CD4-positive, alpha-beta T cell (primary cell): ENCODE measurements around the gene PLSCR1. TPM values are rescaled to one million over a fixed set of nuclear protein-coding genes. Genes with fewer than 3 reads are reported as not detected.

Source experiments
- ATAC-seq: fragments of 200-7000 bp; cut with Tn5 transposase; one replicate; pipeline ENCODE4 v1.10.0; 2022; ENCODE audit warnings: mild to moderate bottlenecking; ENCODE audit not compliant: poor library complexity
- CTCF ChIA-PET: fragments of 350-600 bp; sonication (Branson Sonifier 250); formaldehyde crosslinking; loops from one replicate; lab custom pipeline; 2021; ENCODE audit warnings: antibody characterized with exemption, inconsistent platforms; lab: Charles Lee
- POLR2A ChIA-PET: fragments of 350-600 bp; sonication (Branson Sonifier 250); formaldehyde crosslinking; loops from one replicate; lab custom pipeline; 2021; ENCODE audit warnings: antibody characterized with exemption, inconsistent platforms; lab: Charles Lee
- DNase-seq, 14 experiments: peaks; one replicate each; pipeline ENCODE4 v3.0.0-alpha.2; 2013 to 2020; ENCODE audit warnings: mixed read lengths in 2 of 14
- H3K27ac ChIP-seq, 2 donors: one replicate each; pipeline versions ENCODE4 v1.5.1 to v1.7.0; 2013; ENCODE audit warnings: low read length in 2 of 2, low read depth in 1 of 2, mild to moderate bottlenecking in 1 of 2
- H3K27me3 ChIP-seq, 2 experiments: 1 replicate in 1 of 2; 2 replicates in 1 of 2; pipeline versions ENCODE4 v1.6.1 to v1.7.0; 2013; ENCODE audit warnings: low read length in 2 of 2, control low read depth in 1 of 2, mild to moderate bottlenecking in 1 of 2, moderate library complexity in 1 of 2; ENCODE audit not compliant: insufficient read depth in 2 of 2, control insufficient read depth in 1 of 2
- H3K36me3 ChIP-seq: one replicate; pipeline ENCODE4 v1.6.1; 2013; ENCODE audit warnings: low read length, control low read depth; ENCODE audit not compliant: insufficient read depth
- H3K4me1 ChIP-seq: one replicate; pipeline ENCODE4 v1.6.1; 2013; ENCODE audit warnings: low read length, control low read depth; ENCODE audit not compliant: insufficient read depth
- H3K4me3 ChIP-seq: one replicate; pipeline ENCODE4 v1.5.1; 2013; ENCODE audit warnings: mild to moderate bottlenecking, low read length, moderate library complexity
- H3K9me3 ChIP-seq, 2 experiments: 1 replicate in 1 of 2; 2 replicates in 1 of 2; pipeline versions ENCODE4 v1.6.1 to v1.7.0; 2013; ENCODE audit warnings: low read length in 2 of 2, mild to moderate bottlenecking in 2 of 2, control low read depth in 1 of 2, moderate library complexity in 1 of 2; ENCODE audit not compliant: control insufficient read depth in 1 of 2, insufficient read depth in 1 of 2
- H3K27ac Mint-ChIP-seq: one replicate; pipeline ENCODE4 v1.8.0; 2020; ENCODE audit warnings: mixed read lengths
- H3K27me3 Mint-ChIP-seq: one replicate; pipeline ENCODE4 v1.8.0; 2021; ENCODE audit warnings: mixed read lengths
- H3K36me3 Mint-ChIP-seq: one replicate; pipeline ENCODE4 v1.8.0; 2021; ENCODE audit warnings: low read depth, mixed read lengths
- H3K4me1 Mint-ChIP-seq: one replicate; pipeline ENCODE4 v1.8.0; 2021; ENCODE audit warnings: low read depth, mixed read lengths
- H3K4me3 Mint-ChIP-seq: one replicate; pipeline ENCODE4 v1.8.0; 2020; ENCODE audit warnings: mild to moderate bottlenecking, mixed read lengths
- H3K9me3 Mint-ChIP-seq: one replicate; pipeline ENCODE4 v1.8.0; 2020; ENCODE audit warnings: mixed read lengths
- intact Hi-C, 2 experiments: fragments of 100-400 bp; cut with DNase I in 1 of 2; cut with micrococcal nuclease in 1 of 2; formaldehyde crosslinking; loops; one replicate each; pipeline versions ENCODE4 v1.15.1 to v1.9.0; 2023 to 2025; cut with DNase I, micrococcal nuclease
- total RNA-seq, 174 experiments: library from RNA in 2 of 174; stranded (reverse) in 2 of 174; gene quantifications; one replicate each; pipeline ENCODE4 v1.2.3 and lab custom pipeline; 2021 to 2026
- TF ChIP-seq, protein P1 (sequence below): fragments of 200-600 bp; IDR thresholded peaks from one replicate; pipeline ENCODE4 v1.8.0; 2022; ENCODE audit warnings: antibody characterized with exemption, mild to moderate bottlenecking

The PLSCR1 gene
- total RNA-seq, 2 experiments from 2014 or later: 8.2 to 8.3 TPM

DNA sequence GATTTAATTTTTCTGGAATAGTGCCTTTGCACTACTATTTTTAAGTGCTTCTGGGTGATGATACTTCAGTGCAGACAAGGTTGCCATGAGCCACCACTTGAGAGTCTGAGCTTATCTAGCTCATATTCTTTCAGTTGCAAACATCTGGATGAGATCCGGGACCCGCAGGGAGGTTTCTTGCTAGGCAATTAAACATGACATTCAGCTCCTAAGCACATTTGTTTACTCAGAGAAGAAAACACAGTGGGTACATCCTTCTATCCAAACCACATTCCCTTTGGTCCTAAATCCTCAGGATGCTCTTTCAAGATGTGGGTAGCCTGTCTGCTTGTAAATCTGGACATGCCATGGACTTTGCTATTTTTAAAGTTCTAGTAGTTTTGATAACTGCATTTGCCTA lies 12.0 kb downstream of the PLSCR1 start:
- Histone ChIP-seq H3K27me3 (no peaks in the 10 kb centered on the region), H3K27ac (no peak overlapping the region), H3K4me3 (no peak overlapping the region), H3K36me3 (peaks cover 19% of the 10 kb centered on the region), H3K9me3 (no peaks in the 10 kb centered on the region), H3K4me1 (no peaks in the 10 kb centered on the region)
- Mint-ChIP-seq H3K27me3 (no peaks in the 10 kb centered on the region), H3K36me3 (peaks cover 54% of the 10 kb centered on the region), H3K4me3 (no peak overlapping the region), H3K9me3 (no peaks in the 10 kb centered on the region), H3K4me1 (peaks cover 18% of the 10 kb centered on the region), H3K27ac (no peak overlapping the region)
- no peak for ATAC-seq
- intact Hi-C loops: no loop called here
- no peak for DNase-seq
- ChIA-PET POLR2A (interaction anchor here (2.5 kb wide), 1 partner anchor 11 kb away, joined by 5 read pairs; no protein-coding TSS in a partner anchor), CTCF (no interaction called here)
- TF ChIP-seq, protein P1, sequence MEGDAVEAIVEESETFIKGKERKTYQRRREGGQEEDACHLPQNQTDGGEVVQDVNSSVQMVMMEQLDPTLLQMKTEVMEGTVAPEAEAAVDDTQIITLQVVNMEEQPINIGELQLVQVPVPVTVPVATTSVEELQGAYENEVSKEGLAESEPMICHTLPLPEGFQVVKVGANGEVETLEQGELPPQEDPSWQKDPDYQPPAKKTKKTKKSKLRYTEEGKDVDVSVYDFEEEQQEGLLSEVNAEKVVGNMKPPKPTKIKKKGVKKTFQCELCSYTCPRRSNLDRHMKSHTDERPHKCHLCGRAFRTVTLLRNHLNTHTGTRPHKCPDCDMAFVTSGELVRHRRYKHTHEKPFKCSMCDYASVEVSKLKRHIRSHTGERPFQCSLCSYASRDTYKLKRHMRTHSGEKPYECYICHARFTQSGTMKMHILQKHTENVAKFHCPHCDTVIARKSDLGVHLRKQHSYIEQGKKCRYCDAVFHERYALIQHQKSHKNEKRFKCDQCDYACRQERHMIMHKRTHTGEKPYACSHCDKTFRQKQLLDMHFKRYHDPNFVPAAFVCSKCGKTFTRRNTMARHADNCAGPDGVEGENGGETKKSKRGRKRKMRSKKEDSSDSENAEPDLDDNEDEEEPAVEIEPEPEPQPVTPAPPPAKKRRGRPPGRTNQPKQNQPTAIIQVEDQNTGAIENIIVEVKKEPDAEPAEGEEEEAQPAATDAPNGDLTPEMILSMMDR: no peak

DNA sequence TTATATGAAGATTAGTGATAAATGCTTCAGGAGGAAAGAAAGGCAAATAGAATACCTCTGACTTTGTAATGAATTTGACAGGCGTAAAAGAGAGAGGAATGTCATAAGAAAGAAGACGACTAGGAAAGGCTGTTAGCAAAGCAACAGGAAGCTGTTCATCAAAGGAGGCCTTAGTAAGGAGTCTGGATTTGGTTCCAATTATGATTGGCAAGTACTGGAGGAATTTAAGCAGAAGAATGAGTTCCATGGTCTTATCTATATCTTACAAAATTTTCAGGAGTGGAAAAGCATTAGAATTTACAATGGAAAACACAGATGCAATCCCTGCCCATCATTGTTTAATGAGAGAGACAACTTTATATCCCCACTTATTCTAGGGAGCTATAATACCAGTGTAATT lies 13.8 kb downstream of the PLSCR1 start:
- ATAC-seq: no peak

DNA sequence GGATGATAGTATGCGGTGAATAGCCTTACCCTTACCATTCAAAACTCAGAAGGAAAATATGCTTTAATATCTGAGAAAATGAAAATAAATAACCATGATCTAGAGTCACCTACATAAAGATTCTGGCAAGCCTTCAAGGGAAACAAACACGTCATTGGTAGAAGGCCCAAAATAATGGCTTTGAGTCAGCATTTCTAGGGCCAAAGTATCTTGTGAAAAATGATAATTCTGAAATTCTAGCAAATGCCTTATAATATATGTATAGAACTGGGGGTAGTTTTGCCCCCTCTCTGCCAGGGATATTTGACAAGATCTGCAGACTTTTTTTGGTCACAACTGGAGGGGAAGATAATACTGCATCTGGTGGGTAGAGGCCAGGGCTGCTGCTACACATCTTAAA lies 15.4 kb downstream of the PLSCR1 start:
- POLR2A ChIA-PET: no interaction called here
- H3K36me3 ChIP-seq: peaks cover 23% of the 10 kb centered on the region
- H3K9me3 ChIP-seq: no peaks in the 10 kb centered on the region
- H3K27ac ChIP-seq: no peak overlapping the region
- no peaks in the 10 kb centered on the region for H3K4me1 ChIP-seq
- DNase-seq (no peak), ATAC-seq (no peak)
- Mint-ChIP-seq H3K4me3 (no peak overlapping the region), H3K27ac (no peak overlapping the region), H3K9me3 (no peaks in the 10 kb centered on the region), H3K4me1 (no peaks in the 10 kb centered on the region), H3K36me3 (peaks cover 57% of the 10 kb centered on the region), H3K27me3 (no peaks in the 10 kb centered on the region)
- H3K27me3 ChIP-seq: no peaks in the 10 kb centered on the region
- TF ChIP-seq, protein P1: no peak
- intact Hi-C loops: no loop called here
- no peak overlapping the region for H3K4me3 ChIP-seq
- CTCF ChIA-PET: no interaction called here

More for the DNA sequence above, 13.8 kb downstream of the PLSCR1 start:
- Histone ChIP-seq H3K27ac (no peak overlapping the region), H3K36me3 (peaks cover 19% of the 10 kb centered on the region), H3K4me3 (no peak overlapping the region), H3K27me3 (no peaks in the 10 kb centered on the region), H3K4me1 (no peaks in the 10 kb centered on the region), H3K9me3 (no peaks in the 10 kb centered on the region)
- CTCF ChIA-PET: no interaction called here
- H3K4me3 Mint-ChIP-seq: no peak overlapping the region
- DNase-seq: no peak
- POLR2A ChIA-PET: no interaction called here
- peaks cover 61% of the 10 kb centered on the region for H3K36me3 Mint-ChIP-seq
- no peaks in the 10 kb centered on the region for H3K27me3 Mint-ChIP-seq
- H3K27ac Mint-ChIP-seq: no peak overlapping the region
- H3K4me1 Mint-ChIP-seq: peaks cover 5% of the 10 kb centered on the region
- intact Hi-C loops: no loop called here
- TF ChIP-seq, protein P1: no peak
- no peaks in the 10 kb centered on the region for H3K9me3 Mint-ChIP-seq
